ENCODE measurements around the gene TCIRG1.

DNA sequence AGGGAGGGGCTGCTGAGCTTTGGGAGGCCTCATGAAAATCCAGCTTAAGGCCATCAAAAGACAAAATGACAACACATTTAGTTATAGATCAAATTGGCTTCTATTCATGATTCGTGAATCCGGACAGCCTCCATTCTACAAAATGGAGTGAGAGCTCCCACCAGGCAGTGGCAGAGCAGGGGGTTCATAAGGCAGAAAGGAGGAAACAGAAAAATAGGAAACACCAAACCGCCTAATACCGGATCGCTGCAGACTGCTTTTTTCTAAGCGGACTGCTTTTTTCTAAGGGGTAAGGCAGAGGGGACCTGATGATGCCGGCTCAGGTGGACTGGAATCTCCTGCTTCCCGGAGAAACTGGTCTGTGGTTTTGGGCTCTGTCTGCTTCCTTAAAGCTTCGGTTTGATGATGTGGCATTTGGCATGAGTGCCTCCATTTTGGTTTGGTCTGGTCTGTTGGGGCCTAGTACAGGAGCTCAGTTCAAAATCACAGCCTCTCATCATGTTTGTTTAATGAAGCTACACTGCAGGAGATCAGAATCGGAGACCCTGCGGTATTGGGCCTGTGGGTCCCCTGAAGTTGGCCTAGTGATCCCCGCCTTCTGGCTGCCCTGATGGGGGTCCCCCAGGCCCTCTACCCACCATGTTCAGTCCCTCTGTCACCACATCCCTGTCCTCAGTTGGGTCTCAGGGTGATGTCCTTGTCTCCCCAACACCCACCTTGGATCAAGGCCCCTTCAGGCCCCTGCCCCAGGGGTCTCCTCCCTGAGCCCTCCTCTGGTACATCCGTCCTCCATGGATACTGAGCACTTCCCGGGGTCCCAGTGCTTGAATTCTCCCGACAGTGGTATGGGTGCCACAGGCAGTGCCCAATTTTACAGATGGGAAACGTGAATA, 27.5 kb upstream of the TCIRG1 start:
- no peak for TF ChIP-seq CTCF (IDR thresholded peaks at IDR 0.05)
- TF ChIP-seq POLR2AphosphoS5 (IDR thresholded peaks at IDR 0.05; ENCODE audit: insufficient read depth in 1 of 2, low read depth in 1 of 2) = no peak
